Activated CD4-positive, alpha-beta T cell treated with anti-CD3 and anti-CD28 coated beads for 24 hours (primary cell): Measurements from ENCODE around the gene ARHGAP5.

Experiments used
- DNase-seq, 2 donors: peaks; one replicate each; pipeline ENCODE4 v3.0.0-alpha.2; 2020; ENCODE audit warnings: low read depth in 2 of 2

Gene ARHGAP5

DNA sequence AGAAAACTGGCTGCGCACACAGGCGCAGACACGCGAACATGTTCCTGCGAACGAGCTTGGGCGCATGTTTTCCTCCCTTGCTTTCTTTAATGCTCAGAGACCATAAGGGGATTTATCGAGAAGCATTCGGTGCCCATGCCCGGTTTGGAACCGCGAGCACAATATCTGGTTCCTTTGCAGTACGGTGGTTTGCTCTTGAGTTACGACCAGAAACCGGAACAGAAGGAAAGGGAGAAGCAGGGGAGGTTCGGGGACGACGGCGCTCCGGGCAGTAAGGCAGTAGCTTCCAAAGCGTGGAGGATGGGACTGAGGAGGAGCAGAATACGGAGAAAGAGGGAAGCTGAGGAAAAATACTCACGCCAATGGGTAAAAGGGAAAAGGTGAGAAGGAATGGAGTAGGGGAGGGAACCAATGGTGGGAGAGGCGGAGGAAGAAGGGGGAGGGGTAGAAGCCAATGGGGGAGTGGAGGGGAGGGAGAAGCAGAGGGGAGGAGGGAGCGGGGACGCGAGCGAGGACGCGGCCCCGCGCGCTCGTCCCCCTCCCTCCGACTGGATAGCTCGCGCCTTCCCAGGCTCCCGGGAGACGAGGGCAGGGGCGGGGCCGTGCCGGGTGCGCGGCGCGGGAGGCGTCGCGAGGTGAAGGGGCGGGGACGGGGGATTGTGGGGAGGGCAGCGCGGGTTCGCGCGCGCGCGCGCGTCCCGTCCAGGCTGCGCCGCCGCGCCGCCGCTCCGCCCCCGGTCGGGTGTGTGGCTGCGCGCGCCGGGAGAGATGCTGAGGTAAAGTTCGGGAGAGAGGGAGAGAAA, 625 bp upstream of the ARHGAP5 start:
- DNase-seq = peak; percentile 66 to 77

DNA sequence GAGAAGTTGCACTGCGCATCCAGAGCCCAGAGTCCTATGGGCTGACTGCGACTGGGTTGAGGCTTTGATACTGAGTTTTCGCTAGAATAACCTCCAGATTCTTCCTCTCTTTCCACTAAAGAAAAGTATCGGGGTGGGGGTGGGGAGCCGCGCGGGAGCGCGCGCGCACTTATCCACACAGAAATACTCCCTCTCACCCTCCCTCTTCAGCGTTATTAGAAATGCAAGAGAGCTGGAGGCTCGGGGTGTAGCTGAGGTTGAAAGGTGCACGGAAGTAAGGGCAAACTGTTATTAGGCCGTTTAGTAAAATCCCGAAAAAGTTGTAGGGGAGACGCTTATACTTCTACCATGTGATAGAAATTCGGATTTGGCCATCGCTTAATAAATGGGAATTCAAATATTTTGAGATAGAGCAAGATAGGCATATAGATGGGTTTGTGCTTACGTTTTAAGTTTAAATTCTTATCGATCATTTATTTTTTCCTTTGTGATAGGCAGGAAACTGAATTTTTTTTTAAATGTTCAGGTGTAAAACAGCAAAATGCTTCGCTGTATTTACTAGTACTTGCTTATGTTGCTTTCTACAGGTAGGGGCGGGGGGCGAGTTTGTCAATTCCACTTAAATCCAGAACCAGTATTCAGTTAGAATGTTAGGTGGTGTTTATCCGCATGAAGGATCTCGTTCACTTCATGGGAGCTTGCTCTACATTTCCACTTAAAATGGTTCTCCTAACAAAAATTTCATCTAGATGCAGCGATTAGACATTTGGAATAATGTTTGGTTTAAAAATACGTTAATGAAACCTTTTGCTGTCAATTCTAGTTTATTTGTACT, 1.1 kb downstream of the ARHGAP5 start:
- DNase-seq = no peak

DNA sequence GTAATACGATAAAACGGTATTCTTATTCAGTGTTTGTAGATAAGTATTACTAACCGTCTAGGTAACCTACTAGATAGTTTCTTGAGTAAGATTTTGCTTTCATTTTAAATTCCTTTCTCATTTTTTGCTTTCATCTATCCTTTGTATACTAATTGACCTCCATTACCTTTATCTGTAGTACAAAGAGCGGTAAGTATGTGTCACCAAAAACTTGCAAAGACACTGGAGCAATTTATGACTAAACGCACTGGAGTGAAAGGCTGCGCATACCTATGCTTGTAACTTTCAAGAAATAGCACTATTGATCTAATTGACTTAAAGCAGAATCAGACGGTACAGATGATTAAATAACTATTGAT, 1.7 kb downstream of the ARHGAP5 start:
- DNase-seq = no peak

DNA sequence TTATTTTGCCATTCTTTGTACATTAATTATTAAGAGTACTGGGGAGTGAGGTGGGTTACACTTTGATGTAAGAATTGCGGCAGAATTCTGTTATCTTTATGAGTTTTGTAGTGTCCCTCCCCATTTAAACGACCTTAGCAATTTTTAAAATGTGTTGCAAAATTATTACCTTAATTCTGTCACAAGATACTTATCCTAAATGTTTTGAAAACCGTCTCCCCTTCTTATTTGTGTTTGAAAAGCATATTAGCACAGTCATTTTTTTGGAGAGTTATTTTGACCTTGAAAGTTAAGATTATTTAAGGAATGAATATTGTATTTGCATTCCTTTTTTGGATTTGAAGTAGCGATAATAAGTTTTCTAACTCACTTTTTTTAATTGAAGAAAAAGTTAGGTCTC, 2.2 kb downstream of the ARHGAP5 start:
- DNase-seq = no peak

DNA sequence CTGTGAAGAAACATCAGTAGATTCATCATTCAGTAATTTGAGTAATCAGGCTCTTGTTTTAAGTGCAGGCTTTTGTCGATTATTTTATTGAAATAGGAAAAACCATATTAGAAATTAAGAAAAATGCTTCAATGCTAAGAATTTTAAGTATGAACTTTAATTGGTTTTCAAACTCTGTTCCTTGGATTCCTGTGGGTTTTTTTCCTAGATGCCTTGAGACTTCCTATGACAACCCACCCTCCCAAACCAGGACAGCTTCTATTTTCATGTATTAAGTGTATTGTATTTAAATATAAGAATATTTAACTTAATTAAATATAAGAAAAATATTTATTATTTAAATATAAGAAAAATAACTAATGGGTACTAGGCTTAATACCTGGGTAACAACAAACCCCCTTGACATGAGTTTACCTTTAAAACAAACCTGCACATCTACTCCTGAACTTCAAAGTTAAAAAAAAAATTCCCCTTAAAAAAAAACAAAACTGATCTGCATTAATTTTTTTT, 3.0 kb downstream of the ARHGAP5 start:
- DNase-seq = no peak

DNA sequence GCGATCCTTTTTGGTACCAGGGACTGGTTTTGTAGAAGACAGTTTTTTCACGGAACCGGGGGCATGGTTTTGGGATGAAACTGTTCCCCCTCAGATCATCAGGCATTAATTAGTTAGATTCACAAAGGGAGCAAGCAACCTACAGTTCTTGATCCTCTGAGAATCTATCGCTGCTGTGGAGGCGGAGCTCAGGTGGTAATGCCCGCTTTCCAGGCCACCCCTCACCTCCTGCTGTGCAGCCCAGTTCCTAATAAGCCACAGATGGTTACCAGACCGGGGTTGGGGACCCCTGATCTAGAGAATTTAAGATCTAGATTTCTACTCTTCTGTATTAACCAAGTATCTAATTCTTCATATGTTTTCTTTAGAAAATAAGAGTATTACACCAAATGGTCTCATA, 4.8 kb downstream of the ARHGAP5 start:
- no peak for DNase-seq

DNA sequence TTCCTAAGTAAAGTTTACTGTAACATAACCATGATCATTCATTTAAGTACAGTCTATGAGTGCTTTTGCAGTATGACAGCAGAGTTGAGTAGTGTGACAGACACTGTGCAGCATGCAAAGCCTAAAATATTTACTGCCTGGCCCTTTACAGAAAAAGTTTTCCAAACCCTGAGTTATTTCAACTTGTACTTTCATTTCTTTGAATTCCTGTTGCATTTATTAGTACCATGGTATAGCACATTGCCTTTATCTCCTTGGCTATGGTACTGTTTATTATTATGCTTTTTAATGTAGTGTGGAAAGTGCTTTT, 6.2 kb downstream of the ARHGAP5 start:
- no peak for DNase-seq

DNA sequence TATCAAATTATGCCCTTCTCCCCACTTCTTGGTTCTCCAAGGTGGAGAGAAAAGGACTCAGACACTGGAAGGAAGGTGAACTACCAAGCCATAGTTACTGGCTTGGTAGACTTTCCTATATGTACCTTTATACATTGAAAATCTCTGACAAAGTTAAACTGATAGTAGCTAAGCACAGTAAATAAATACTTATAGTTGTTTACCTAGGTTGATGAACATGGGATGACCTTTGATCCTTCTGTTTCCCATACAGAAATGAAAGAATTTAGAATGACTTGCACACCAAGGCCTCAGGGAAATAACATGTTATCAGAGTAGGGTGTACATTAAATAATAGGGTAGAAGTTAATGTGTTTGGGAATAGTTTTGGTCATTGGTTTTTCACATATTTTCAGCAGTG, 6.7 kb downstream of the ARHGAP5 start:
- no peak for DNase-seq

DNA sequence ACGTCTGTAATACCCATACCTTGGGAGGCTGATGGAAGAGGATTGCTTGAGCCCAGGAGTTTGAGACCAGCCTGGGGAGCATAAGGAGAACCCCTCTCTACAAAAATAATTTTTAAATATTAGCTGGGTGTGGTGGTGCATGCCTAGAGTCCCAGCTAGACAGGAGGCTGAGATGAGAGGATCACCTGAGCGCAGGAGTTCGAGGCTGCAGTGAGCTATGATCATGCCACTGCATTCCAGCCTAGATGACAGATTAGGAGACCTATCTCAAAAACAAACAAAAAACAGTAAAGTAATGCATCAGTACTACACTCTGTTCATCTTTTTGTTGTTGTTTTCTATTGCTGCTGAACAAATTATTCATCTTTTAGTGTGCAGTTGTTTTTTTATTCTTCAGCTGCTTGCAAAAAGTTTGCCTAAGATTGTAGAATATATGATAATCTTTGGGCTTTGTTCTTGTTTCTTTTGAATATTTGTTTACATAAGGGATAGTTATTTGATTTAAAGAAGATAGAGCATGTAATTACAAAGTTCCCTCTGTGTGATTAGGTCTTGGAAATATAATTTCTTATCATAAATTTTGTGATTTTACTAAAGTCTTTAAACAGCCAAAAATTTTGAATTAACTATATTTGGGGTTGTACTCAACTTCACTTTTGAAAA, 8.2 kb downstream of the ARHGAP5 start:
- no peak for DNase-seq

DNA sequence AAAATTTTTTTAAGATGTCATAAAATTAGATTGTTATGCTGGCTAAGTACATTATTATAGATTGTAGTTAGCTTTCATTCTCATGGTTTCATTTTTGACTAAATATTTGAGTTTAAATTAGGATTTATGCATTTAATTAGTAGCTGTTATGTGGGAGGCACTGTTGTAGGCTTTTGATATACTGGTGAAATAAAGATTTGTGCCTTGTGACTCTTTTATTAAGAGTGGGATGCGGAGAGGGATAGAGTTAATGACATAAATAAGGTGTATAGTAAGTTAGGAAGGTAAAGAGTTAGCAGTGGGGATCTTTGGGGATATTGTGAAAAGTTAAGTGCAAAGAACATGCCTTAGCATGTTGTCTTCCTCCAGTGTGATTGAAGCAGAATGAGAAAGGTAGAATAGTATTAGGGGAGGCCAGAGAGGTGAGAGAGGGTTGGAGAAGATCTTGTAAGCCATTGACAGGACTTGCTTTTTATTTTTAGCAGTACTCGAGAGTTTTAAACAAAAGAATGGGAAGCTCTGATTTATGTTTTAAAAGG, 8.8 kb downstream of the ARHGAP5 start:
- no peak for DNase-seq

DNA sequence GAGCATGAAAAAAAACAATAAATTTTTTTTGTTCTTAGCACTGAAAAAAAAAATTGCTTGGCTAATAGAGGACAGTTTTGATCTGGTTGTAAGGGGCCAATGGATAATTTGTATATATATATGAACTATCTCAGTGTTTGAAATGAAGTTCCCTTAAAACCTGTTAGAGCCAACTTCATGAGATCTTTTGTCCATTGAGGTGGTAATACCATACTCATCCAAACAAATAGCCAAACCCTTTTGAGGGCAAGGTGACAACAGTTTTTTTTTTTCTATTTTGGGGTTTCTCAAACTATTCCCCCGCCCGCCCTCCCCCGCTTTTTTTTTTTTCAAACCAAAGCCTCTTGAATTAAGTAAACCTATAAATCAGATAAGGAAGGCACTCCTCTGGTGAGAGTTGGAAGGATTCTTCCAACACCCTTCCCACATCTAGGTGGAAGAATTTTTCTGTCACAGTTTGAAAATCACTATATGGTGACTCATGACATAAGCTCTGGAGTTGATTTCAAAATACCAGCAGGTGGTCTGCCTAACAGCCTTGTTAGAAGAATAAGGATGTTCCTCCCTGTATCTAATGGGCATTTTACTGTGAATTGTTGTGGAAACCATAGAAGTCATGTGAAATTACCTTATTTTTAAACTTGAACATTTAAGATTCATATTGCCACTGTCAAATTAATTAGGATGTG, 10.2 kb downstream of the ARHGAP5 start:
- DNase-seq = no peak

DNA sequence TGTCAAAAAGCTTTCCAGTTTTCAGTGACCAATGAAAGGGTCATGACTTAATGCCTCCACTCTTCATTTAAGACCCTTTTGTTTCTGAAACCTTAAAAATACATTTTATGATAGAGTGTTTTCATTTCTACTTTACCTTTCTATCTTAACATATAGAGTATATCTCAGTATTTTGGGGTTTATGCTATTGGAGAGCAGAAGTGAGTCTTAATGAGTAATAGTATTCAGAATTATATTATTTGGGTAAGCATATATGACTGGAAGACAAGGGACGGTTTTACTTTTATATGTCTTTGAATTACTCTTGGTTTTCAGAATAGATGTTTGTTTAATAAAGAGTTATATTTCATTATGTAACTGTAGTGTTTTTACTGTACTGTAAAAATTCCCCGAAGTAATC, 10.8 kb downstream of the ARHGAP5 start:
- no peak for DNase-seq

DNA sequence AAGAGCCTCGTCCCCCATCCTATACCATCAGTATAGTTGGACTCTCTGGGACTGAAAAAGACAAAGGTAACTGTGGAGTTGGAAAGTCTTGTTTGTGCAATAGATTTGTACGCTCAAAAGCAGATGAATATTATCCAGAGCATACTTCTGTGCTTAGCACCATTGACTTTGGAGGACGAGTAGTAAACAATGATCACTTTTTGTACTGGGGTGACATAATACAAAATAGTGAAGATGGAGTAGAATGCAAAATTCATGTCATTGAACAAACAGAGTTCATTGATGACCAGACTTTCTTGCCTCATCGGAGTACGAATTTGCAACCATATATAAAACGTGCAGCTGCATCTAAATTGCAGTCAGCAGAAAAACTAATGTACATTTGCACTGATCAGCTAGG, 13.6 kb downstream of the ARHGAP5 start:
- DNase-seq = no peak

DNA sequence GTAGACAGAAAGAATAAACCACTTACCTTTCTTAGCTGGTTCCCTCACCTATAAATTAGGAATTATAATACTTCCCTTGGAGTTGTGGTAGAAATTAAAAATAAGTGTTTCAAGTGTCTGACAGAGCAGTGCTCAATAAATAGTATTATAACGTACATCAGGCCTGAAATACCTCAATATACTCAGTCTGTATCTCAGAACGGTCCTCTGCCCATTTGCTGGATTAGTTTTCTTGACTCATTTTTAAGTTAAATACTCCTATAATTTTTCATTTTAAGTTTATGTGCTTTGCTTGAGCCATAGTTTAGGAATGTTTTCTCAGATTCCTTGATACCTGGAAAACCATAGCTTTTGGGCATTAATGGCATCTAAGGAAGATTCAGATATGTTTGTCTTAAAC, 22.4 kb downstream of the ARHGAP5 start:
- no peak for DNase-seq

DNA sequence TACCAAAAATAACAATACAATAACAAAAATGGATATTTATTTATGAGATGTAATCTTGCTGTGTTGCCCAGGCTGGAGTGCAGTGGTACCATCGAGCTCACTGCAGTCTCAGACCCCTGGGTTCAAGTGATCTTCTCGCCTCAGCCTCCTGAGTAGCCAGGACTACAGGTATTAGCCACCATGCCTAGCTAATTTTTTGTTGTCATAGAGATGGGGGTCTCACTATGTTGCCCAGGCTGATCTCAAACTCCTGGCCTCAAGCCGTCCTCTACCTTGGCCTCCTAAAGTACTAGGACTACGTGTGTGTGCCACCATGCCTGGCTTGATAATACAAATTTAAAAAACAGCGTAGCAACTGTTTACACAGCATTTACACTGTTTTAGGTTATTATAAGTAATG, 23.1 kb downstream of the ARHGAP5 start:
- DNase-seq = no peak

DNA sequence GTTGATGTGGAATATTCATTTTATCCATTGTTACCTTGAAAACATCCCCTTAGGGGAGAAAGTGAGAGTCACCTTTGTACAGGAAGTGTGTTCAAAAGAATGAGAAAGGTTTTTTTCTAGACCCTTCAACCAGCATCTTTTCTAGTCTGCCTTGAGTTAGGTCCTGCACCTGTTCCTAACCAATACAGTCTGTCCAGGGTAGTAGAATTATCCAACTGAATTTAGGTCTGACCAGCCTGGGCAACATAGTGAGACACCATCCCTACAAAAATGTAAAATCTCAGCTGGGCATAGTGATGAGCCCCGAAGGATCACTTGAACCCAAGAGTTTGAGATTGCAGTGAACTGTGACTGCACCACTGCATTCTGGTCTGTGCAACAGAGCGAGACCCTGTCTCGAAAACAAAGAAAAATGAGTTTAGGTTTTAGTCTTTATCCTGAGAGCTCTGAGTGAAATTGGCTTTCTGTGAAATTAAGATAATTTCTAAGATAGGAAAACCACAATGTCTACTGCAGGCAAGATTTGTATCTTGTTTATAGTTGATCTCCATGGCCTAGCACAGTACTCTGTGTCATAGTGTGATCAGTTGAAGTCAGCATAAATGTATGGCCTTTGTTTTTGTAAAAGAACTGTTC, 25.2 kb downstream of the ARHGAP5 start:
- DNase-seq = no peak

DNA sequence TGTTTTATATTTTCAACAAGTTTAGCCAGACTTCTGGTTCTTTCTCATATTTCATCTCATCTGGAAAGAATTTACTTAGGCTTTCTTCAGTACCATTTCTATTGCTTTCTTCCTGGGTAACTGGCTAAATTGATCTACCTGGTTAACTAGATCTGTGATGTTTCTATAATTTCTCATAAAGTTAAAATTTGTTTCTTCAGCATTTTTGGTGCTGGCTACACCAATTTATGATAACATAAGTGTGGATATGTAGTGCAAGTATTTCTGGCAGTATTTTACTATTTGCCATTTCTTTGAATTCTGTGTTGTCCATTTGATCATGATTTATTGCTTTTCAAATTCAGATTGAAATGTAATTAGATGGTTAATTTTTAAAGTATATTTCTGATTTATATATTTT, 25.9 kb downstream of the ARHGAP5 start:
- no peak for DNase-seq

DNA sequence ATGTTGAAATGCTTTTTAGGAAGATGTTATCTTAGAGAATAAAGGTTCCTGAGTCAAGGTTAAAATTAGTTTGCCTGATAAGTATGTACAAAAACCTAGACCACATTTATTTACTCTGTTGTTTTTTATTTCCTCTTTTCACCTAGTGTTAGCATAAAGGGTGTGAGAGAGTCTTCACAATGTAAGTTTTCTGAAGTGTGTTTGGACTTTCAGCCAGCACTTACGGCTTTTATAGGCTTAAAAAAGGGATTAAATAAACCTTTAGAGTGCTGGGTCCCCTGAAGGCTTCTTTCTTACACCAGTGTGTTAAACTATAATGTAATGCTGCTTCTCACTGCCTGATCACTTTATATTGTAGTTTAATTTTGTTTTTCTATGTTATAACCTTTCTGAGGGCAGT, 27.2 kb downstream of the ARHGAP5 start:
- DNase-seq = no peak

DNA sequence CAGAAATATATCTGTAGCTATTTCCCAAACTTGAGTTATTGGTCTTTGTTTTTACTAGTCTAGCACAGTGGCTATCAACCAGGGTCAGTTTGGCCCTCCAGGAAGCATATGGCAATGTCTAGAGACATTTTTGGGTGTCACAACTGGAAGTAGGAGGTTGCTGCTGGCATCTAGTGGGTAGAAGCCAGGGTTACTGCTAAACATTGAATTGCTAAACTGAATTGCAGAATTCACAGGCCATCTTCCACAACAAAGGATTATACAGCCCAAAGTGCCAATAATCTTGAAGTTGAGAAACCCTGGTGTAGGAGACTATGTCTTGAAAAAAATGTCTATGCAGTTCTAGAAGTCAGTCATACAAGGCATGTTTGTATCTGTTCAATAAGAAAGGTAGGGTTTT, 27.7 kb downstream of the ARHGAP5 start:
- no peak for DNase-seq

DNA sequence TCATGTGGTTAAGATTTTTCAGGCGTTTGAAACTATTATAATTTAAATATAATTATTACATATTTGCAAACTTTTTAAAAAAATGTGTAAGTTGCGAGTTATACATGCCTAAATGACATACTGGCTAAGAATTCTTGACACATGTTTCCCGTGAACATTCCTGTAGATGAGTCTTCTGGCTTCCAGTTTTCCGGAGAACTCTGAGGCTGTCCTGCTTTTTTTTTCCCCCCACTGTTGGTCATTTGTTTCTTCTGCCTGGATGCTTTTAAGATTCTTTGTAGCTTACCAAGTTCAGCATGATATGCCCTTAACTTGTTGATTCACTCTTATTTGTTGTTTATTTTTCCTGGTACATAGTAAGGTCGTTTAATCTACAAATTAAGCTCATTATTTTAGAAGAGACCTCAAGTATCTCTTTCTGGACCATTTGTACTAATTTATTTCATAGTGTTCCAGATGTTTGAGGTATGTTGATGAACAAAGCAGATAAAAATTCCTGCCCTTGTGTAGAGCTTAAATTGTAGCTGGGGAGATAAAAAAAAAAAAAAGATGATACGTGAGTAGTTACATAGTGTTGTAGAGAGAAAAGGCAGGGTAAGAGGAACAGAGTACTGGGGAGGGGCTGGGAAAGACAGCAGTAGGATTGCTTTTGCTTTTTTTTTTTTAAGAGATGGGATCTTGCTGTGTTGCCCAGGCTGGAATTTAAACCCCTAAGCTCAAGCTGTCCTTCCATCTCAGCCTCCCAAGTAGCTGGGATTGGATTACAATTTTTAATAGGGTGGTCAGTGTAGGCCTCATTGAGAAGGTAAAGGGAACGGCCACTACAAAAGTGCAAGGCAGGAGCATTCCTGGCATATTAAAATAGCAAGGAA, 32.8 kb downstream of the ARHGAP5 start:
- DNase-seq = no peak

DNA sequence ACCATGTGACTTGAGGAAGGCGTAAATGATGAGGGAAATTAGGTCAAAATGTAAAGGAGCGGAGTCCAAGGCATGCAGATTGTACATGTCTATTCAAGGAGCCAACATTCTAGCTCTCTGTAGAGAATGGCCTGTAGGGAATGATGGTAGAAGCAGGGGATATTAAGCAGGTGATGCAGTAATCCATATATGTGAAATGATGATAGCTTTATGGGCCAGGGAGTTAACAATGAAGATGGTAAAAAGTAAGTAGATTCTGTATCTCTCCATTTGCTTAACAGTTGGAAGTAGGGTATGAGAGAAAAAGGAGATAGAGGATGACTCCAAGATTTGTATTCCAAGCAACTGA, 33.4 kb downstream of the ARHGAP5 start:
- no peak for DNase-seq
